Thyroid gland (tissue), 4 donors: Measurements from ENCODE around the gene IGF1. TPM values are rescaled to one million over a fixed set of nuclear protein-coding genes. Genes with fewer than 3 reads are reported as not detected.

Experiments
- DNase-seq, 2 donors: peaks; one replicate each; pipeline ENCODE4 v3.0.0-alpha.2; 2019
- H3K27ac ChIP-seq, 3 donors: fragments of 200-600 bp; sonication (generic); 1 replicate in 2 of 3; 2 replicates in 1 of 3; pipeline ENCODE4 v1.5.1; 2016 to 2019; ENCODE audit warnings: mild to moderate bottlenecking in 1 of 3, moderate library complexity in 1 of 3
- H3K27me3 ChIP-seq: fragments of 200-600 bp; sonication (generic); one replicate; pipeline ENCODE4 v1.5.1; 2019
- H3K36me3 ChIP-seq, 2 donors: fragments of 200-600 bp; sonication (generic); one replicate each; pipeline ENCODE4 v1.5.1; 2016 to 2019
- H3K4me1 ChIP-seq, 2 donors: fragments of 200-600 bp; sonication (generic); one replicate each; pipeline ENCODE4 v1.5.1; 2017 to 2019
- H3K4me3 ChIP-seq, 3 donors: fragments of 200-600 bp; sonication (generic); replicated peaks in 1 of 3; 1 replicate in 2 of 3; 2 replicates in 1 of 3; pipeline ENCODE4 v1.5.1; 2016; ENCODE audit warnings: mild to moderate bottlenecking in 1 of 3
- H3K9me3 ChIP-seq: fragments of 200-600 bp; sonication (generic); one replicate; pipeline ENCODE4 v1.5.1; 2017
- CTCF ChIP-seq, 6 experiments: fragments of 200-600 bp in 3 of 6; fragments of 450-650 bp in 3 of 6; sonication (generic) in 3 of 6; IDR thresholded peaks; one replicate each; pipeline ENCODE4 v1.5.1; 2016 to 2019; ENCODE audit warnings: antibody characterized with exemption in 6 of 6, mild to moderate bottlenecking in 2 of 6, inconsistent platforms in 1 of 6, moderate library complexity in 1 of 6
- POLR2A ChIP-seq, 2 donors: fragments of 450-650 bp; IDR thresholded peaks; one replicate each; pipeline ENCODE4 v1.6.1; 2017; ENCODE audit warnings: antibody characterized with exemption in 2 of 2, mild to moderate bottlenecking in 2 of 2, moderate library complexity in 1 of 2
- WGBS, 2 donors: methylation state at CpG; one replicate each; pipeline ENCODE4 v1.1.5; 2017; 5-methylcytosine and 5-hydroxymethylcytosine counted together
- intact Hi-C: fragments of 100-400 bp; cut with DNase I; formaldehyde crosslinking; loops from one replicate; pipeline ENCODE4 v1.15.1; 2023
- total RNA-seq, 4 donors: library from RNA; depleted of rRNA; stranded (reverse); fragments of >200 nt; gene quantifications; one replicate each; pipeline ENCODE4 v1.2.3, GENCODE V29; 2016

IGF1 gene
- total RNA-seq, 4 donors from 2014 or later, result 74.0 to 134 (median 111) TPM

- intact Hi-C loops, result no loop called here
- Histone ChIP-seq H3K36me3 (no peaks in the 10 kb centered on the region), H3K4me1 (peaks cover 16 to 25% of the 10 kb centered on the region in 2 donors), H3K27me3 (no peaks in the 10 kb centered on the region), H3K9me3 (no peaks in the 10 kb centered on the region), H3K4me3 (no peak overlapping the region), H3K27ac (no peak overlapping the region)
- no peak for TF ChIP-seq POLR2A (IDR thresholded peaks at IDR 0.05)
- no peak for TF ChIP-seq CTCF (IDR thresholded peaks at IDR 0.05)
- 7 to 19% methylated on average over 4 of the region's 4 CpGs for WGBS, 2 donors
- peak; percentile 19 to 24 for DNase-seq
These were observed 43.5 kb downstream of the IGF1 start for GRCh38 chr12:102436867-102437266.

- no peaks in the 10 kb centered on the region for H3K27me3 ChIP-seq
- H3K4me1 ChIP-seq, result peaks cover 18 to 25% of the 10 kb centered on the region in 2 donors
- DNase-seq, result no peak
- no peak overlapping the region for H3K4me3 ChIP-seq
- 93 to 94% methylated on average over 4 of the region's 4 CpGs for WGBS, 2 donors
- H3K27ac ChIP-seq, result peak overlapping the region in 1 of 3 donors; percentile 10
- TF ChIP-seq POLR2A (IDR thresholded peaks at IDR 0.05) (no peak), CTCF (IDR thresholded peaks at IDR 0.05) (no peak)
- intact Hi-C loops, result no loop called here
- no peaks in the 10 kb centered on the region for H3K36me3 ChIP-seq
- H3K9me3 ChIP-seq, result no peaks in the 10 kb centered on the region
These were observed 44.4 kb downstream of the IGF1 start for GRCh38 chr12:102435827-102436436.

GRCh38 chr12:102433304-102433703 is 47.1 kb downstream of the IGF1 start:
- no peaks in the 10 kb centered on the region for H3K9me3 ChIP-seq
- H3K4me3 ChIP-seq, result no peak overlapping the region
- WGBS, 2 donors, result 83 to 93% methylated on average over 1 of the region's 1 CpG
- no peak for DNase-seq
- intact Hi-C loops, result no loop called here
- H3K27me3 ChIP-seq, result no peaks in the 10 kb centered on the region
- H3K4me1 ChIP-seq, result peaks cover 15 to 19% of the 10 kb centered on the region in 2 donors
- H3K36me3 ChIP-seq, result no peaks in the 10 kb centered on the region
- TF ChIP-seq CTCF (IDR thresholded peaks at IDR 0.05) (no peak), POLR2A (IDR thresholded peaks at IDR 0.05) (no peak)
- H3K27ac ChIP-seq, result no peak overlapping the region

- intact Hi-C loops, result no loop called here
- no peak overlapping the region for H3K27ac ChIP-seq
- no peaks in the 10 kb centered on the region for H3K9me3 ChIP-seq
- DNase-seq, result no peak
- no peak overlapping the region for H3K4me3 ChIP-seq
- WGBS, 2 donors, result 50 to 59% methylated on average over 3 of the region's 3 CpGs
- TF ChIP-seq POLR2A (IDR thresholded peaks at IDR 0.05) (no peak), CTCF (IDR thresholded peaks at IDR 0.05) (no peak)
- H3K36me3 ChIP-seq, result no peaks in the 10 kb centered on the region
- H3K4me1 ChIP-seq, result peaks cover 9 to 30% of the 10 kb centered on the region in 2 donors
- H3K27me3 ChIP-seq, result no peaks in the 10 kb centered on the region
These were observed 49.7 kb downstream of the IGF1 start for GRCh38 chr12:102430661-102431060.

GRCh38 chr12:102429211-102430154 is 50.9 kb downstream of the IGF1 start:
- no peak for DNase-seq
- no peak for TF ChIP-seq POLR2A (IDR thresholded peaks at IDR 0.05)
- no peak for TF ChIP-seq CTCF (IDR thresholded peaks at IDR 0.05)
- Histone ChIP-seq H3K9me3 (no peaks in the 10 kb centered on the region), H3K4me1 (peaks cover 8 to 24% of the 10 kb centered on the region in 2 donors), H3K27ac (peak overlapping the region in 1 of 3 donors; percentile 33), H3K36me3 (no peaks in the 10 kb centered on the region), H3K27me3 (no peaks in the 10 kb centered on the region), H3K4me3 (no peak overlapping the region)
- 72 to 88% methylated on average over 3 of the region's 3 CpGs for WGBS, 2 donors
- intact Hi-C loops, result no loop called here
